Neural progenitor cell (in vitro differentiated cells): Measurements from ENCODE around the gene TBC1D13.

Experiments used
- EZH2 ChIP-seq: fragments of 200-600 bp; sonication (generic); IDR thresholded peaks from 2 replicates; pipeline ENCODE4 v1.6.1; 2017; ENCODE audit warnings: antibody characterized with exemption, mild to moderate bottlenecking, moderate library complexity
- TF ChIP-seq, protein P1 (sequence below): fragments of 200-600 bp; sonication (generic); IDR thresholded peaks from 2 replicates; pipeline ENCODE4 v1.5.1; 2017; ENCODE audit warnings: antibody characterized with exemption, mild to moderate bottlenecking

DNA sequence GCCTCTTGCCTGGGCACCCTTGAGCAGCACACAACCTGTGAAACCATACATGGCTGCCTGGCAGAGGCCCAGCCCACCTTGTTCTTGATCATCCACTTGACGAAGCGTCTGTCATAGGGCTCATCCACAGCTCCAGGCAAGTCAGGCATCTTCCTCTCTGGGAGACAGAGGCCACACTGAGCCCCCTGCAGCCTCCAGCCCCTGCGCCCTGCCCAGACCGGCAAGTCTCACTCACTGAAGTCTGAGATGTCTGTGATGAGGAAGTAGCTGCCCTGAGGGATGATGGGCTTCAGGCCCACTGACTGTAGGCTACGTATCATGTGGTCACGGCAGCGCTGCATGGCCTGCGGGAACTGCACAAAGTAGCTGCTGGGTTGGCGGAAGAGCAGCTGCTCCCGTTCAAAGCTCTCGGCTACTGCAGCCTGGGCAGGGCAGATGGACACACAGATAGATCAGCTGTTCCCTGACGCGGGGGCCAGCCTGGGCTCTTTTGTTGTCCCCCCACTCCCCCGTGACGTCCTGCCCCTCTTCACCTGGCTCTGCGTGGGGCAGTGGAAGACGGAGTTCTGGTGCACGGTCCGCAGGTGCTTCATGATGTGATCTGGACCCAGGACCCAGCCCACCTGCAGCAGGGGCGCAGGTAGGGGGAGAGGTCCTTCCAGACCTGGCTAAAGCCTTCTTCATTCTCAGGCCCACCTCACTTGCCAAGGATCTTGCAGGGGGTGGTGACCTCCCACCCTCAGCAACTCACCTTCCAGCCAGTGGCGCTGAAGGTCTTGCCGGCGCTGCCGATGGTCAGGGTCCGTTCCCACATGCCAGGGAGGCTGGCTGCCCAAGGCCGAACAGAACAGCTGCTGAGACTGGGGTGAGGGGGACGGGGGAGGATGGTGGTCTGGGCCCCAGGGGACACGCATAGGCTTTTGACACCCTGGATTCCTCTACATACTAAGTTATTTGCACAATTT lies 48.5 kb downstream of the TBC1D13 start:
- TF ChIP-seq, protein P1, sequence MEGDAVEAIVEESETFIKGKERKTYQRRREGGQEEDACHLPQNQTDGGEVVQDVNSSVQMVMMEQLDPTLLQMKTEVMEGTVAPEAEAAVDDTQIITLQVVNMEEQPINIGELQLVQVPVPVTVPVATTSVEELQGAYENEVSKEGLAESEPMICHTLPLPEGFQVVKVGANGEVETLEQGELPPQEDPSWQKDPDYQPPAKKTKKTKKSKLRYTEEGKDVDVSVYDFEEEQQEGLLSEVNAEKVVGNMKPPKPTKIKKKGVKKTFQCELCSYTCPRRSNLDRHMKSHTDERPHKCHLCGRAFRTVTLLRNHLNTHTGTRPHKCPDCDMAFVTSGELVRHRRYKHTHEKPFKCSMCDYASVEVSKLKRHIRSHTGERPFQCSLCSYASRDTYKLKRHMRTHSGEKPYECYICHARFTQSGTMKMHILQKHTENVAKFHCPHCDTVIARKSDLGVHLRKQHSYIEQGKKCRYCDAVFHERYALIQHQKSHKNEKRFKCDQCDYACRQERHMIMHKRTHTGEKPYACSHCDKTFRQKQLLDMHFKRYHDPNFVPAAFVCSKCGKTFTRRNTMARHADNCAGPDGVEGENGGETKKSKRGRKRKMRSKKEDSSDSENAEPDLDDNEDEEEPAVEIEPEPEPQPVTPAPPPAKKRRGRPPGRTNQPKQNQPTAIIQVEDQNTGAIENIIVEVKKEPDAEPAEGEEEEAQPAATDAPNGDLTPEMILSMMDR, result no peak
- no peak for TF ChIP-seq EZH2
